ENCODE data around the gene STC2. TPM values are rescaled to one million over a fixed set of nuclear protein-coding genes. Genes with fewer than 3 reads are reported as not detected.

Gene STC2
- total RNA-seq, 1 experiment from 2014 or later: 114 TPM

DNA sequence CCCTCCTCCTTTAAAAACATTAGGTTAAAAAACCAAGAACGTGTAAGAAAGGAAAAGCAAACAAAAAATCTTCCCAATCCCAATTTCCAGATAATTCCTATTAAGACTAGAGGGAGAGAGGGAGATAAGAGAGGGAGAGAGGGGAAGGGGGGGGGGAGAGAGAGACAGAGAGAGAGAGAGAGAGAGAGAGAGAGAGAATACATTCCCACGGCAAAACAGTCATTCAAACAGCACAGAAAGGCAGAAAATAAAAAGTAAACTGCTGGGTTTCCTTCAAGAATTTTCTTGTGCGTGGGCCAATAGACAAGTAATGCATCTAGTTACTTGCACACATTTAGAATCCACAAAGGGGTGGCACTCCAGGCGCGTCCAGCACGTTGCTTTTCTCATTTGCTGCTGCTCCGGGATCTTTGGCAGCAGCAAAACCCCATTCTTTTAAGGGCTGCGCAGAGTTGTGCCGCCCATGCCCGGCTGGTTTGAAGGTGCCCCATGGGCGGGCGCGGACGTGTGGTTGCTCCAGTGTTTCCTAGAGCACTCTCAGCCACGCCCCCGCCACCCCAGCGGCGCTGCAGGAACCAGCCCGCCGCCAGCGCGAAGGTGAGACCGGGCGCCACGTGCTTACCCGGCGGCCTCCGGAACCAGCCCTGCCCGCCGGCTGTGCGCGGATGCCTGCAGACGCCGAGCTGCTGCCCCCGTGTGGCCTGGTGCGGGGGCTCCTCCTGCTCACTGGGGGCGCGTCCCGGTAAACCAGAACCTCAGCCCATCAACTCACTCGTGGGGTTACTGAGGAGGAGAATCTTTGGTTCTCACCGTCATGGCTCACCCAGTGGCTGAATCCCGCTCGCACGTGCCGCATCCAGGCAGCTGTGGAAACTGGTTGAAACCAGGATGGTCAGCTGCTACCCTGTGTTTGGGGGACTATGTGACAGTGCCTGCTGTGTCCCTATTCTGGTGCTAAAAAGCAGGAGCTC lies 44.6 kb downstream of the STC2 start:
- Histone ChIP-seq H3K27me3 (no peaks in the 10 kb centered on the region), H3K36me3 (no peaks in the 10 kb centered on the region), H3K4me1 (no peaks in the 10 kb centered on the region), H3K4me3 (peak overlapping the region; percentile 56), H3K27ac (peak overlapping the region; percentile 27; the same call in 1 of the 2 replicates), H3K9me3 (replicated peaks) (no peaks in the 10 kb centered on the region)
- DNase-seq: peak; percentile 80 to 85

DNA sequence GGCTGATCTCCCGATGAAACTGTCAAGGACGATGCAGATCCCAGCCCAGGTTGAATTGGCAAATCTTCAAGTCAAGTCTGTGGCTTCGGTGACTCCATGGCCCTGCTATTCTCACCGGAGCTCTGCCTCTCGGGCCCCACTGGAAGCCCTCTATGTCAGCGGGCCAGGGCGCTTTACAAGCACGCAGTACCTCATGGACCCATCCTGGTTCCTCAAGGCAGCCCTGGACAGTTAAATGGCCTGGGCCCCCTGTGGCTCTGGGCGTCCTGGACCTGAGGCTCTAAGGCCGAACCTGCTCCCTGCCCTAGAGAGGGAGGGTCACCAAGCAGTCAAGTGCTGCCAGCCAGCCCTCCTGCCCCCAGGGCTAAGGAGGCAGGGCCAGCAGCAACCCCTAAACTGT lies 45.3 kb downstream of the STC2 start:
- DNase-seq: no peak
- H3K27me3 ChIP-seq: no peaks in the 10 kb centered on the region
- H3K27ac ChIP-seq: no peak overlapping the region; the same call in 1 of the 2 replicates
- H3K4me3 ChIP-seq: peak overlapping the region; percentile 56; the same call in 1 of the 2 replicates
- no peaks in the 10 kb centered on the region for H3K36me3 ChIP-seq
- H3K9me3 ChIP-seq (replicated peaks): no peaks in the 10 kb centered on the region
- no peaks in the 10 kb centered on the region for H3K4me1 ChIP-seq

DNA sequence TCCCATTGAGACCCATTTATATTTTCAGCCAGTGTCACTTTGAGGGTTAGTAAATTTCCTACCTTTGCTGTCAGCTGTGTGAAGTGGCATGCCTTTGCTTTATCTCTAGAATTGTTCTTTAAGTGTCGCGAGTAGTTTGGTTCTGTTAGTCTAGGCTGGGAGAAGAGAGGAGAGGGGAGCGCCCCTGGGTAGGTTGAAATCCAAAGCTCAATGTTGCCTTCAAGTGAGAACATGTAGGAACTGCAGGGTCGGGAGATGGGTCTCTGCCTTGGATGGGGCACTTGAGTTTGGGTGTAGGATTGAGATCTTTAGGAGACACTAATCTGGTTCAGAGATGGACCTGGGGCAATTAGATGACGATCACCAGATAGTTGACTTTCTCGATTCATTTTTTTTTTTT lies 46.3 kb downstream of the STC2 start:
- no peaks in the 10 kb centered on the region for H3K9me3 ChIP-seq (replicated peaks)
- peak; percentile 57 to 81 for DNase-seq
- no peak overlapping the region for H3K27ac ChIP-seq
- H3K4me1 ChIP-seq: no peaks in the 10 kb centered on the region
- H3K36me3 ChIP-seq: no peaks in the 10 kb centered on the region
- no peaks in the 10 kb centered on the region for H3K27me3 ChIP-seq
- H3K4me3 ChIP-seq: no peak overlapping the region

DNA sequence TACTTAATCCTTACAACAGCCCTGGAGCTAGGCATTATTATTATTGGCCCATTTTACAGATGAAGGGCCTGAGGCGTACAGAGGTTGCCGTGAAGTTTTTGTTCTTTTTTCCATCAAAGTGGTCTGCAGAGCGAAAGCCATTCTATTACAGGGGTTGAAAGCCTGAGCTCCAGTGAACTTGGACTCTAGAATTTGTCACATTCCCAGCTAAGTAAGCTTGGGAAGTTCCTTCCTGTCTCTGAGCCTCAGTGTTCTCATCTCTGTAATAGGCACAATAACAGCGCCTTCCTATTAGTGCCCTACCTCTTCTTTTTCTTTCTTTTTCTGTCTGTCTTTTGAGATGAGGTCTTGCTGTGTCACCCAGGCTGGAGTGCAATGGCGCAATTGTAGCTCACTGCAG lies 49.0 kb downstream of the STC2 start:
- no peaks in the 10 kb centered on the region; the same call in 1 of the 2 replicates for H3K9me3 ChIP-seq (replicated peaks)
- H3K4me3 ChIP-seq: no peak overlapping the region
- no peaks in the 10 kb centered on the region for H3K27me3 ChIP-seq
- no peak overlapping the region for H3K27ac ChIP-seq
- no peaks in the 10 kb centered on the region for H3K4me1 ChIP-seq
- H3K36me3 ChIP-seq: no peaks in the 10 kb centered on the region
- DNase-seq: no peak

DNA sequence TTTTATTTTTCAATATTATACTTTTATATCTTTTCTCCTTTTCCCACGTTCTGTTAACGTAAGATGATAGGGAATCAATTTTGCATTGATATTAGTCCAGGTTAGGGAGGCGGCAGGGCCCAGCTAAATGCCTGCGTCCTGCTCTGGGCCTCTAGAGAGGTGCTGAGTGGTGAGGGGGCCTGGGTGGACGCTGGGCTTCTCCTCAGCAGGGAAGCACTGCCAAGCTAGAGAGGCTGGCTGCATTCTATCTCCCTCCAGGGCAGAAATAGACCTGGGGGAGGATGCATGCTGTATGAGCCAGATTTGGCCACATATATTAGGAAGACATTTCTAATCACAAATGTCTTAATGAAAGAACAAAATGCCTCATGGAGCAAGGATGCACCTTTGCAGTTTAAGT lies 49.6 kb downstream of the STC2 start:
- Histone ChIP-seq H3K27me3 (no peaks in the 10 kb centered on the region), H3K27ac (no peak overlapping the region), H3K36me3 (no peaks in the 10 kb centered on the region), H3K4me1 (no peaks in the 10 kb centered on the region), H3K4me3 (no peak overlapping the region), H3K9me3 (replicated peaks) (no peaks in the 10 kb centered on the region; the same call in 1 of the 2 replicates)
- no peak for DNase-seq

DNA sequence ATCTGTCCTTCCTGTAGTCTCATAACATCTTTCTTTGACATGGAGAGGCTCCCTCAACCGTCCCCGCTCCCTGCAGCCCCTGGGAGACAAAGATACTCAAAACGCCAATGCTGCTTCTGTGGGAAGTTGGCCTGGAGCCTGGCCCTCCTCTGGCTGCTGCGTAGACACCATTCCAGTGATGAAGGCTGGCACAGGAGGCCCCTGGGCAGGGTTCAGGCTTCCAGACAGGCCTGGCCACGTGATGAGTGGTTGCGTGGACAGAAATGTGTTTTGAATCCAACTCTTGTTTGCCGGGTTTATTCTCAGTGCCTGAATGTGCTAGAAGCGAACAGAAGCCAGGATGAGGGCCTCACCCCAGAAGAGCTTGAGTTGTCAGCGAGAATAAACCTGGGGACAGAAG lies 50.0 kb downstream of the STC2 start:
- Histone ChIP-seq H3K36me3 (no peaks in the 10 kb centered on the region), H3K9me3 (replicated peaks) (no peaks in the 10 kb centered on the region; the same call in 1 of the 2 replicates), H3K4me3 (no peak overlapping the region), H3K27ac (no peak overlapping the region), H3K27me3 (no peaks in the 10 kb centered on the region), H3K4me1 (no peaks in the 10 kb centered on the region)
- no peak for DNase-seq

DNA sequence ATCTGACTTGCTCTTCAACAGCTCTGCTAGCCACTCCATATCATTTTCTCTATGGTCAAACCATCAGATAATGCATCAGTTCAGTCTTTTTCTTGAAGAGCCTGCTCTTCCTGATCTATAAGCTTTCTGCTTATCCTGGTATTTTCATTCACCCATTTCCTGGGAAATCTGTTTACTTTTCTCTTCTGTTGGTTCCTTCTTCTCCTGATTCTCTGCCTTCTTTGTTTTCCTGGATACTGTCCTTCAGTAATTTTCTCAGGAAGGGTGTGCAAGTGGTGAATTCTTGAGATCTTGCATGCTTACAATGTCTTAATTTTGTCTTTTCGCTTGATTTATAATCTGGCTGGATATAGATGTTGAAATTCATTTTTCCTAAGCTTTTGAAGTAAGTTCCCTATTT lies 53.4 kb downstream of the STC2 start:
- DNase-seq: no peak
- H3K27me3 ChIP-seq: no peaks in the 10 kb centered on the region
- H3K4me1 ChIP-seq: peaks cover under 1% of the 10 kb centered on the region; the same call in 1 of the 2 replicates
- H3K27ac ChIP-seq: no peak overlapping the region
- H3K36me3 ChIP-seq: no peaks in the 10 kb centered on the region
- no peaks in the 10 kb centered on the region; the same call in 1 of the 2 replicates for H3K9me3 ChIP-seq (replicated peaks)
- no peak overlapping the region for H3K4me3 ChIP-seq

DNA sequence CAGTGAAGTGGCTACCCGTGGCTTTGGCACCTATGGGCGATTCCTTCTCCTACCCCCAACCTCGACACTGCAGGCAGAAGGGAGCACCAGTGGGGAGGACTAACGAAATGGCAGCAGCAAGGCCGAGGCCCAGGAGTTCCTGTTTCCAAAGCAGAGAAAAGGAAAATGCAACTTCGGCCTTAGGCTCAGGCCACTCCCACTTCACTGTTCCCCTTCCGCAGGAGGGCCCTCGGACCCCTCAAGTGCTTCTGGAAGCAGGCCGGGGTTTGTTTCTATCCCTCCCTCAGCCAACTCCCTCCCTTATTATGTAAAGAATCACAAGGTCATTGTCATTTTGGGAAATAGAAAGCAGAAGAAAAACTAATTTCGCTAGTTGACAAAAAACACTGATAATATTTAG lies 56.8 kb downstream of the STC2 start:
- Histone ChIP-seq H3K4me1 (peaks cover 20% of the 10 kb centered on the region), H3K9me3 (replicated peaks) (no peaks in the 10 kb centered on the region; the same call in 1 of the 2 replicates), H3K4me3 (no peak overlapping the region), H3K27me3 (no peaks in the 10 kb centered on the region), H3K27ac (no peak overlapping the region), H3K36me3 (no peaks in the 10 kb centered on the region)
- DNase-seq: no peak

DNA sequence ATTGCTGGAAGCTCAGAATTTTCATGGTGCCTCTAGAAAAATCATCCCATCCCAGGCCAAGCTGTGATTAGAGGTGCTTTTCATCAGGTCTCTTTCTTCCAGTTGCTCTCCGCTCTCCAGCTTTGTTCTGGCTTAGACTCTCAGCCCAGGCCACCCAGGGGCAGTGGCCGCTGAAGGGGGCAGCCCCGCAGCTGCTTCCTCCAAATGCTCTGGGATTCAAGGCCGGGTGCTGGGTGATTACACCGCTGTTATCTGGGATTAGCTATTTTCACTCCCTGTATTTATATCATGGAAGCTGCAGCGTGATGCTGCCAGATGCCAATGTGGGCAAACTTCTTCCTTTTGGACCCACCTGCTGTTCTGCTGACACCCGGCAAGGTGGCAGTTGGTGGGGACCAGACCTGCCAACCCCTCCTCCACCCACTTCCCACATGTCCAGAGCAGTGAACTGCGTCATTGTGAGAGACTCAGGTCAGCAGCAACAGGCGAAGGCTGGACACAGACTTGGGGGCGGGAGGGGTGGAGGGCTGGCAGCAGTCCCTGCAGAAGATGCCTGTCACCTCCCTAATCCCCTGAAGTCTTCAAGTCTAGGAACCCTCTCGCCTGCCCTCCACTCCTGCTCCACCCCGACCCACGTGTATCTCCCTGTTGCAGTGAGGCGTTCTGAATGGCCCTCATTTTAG lies 59.3 kb downstream of the STC2 start:
- Histone ChIP-seq H3K27ac (peak overlapping the region; percentile 86), H3K36me3 (no peaks in the 10 kb centered on the region), H3K27me3 (no peaks in the 10 kb centered on the region), H3K9me3 (replicated peaks) (no peaks in the 10 kb centered on the region), H3K4me1 (peaks cover 20% of the 10 kb centered on the region), H3K4me3 (peak overlapping the region; percentile 32)
- peak; percentile 92 to 95 for DNase-seq

DNA sequence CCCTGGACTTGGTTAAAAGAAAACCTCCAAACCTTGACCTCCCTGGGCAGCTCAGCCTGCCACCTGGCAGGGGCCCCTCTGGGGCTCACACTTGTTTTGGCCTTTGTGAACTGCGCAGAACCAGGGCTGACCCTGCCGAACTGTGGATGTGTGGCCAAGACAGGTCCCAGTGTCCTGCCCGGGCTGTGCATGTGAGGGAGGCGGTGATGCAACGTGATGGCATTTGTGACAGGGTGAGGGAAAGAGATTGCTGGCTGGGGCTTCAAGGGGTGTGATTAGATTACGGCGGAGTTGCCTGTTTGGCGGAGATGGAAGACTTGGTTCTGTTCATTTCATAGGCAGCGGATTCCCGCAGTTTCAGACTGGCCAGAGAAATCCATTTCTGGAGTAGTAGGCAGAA lies 62.8 kb downstream of the STC2 start:
- Histone ChIP-seq H3K4me3 (no peak overlapping the region), H3K27me3 (no peaks in the 10 kb centered on the region), H3K9me3 (replicated peaks) (no peaks in the 10 kb centered on the region), H3K4me1 (peaks cover 20% of the 10 kb centered on the region), H3K36me3 (no peaks in the 10 kb centered on the region), H3K27ac (no peak overlapping the region)
- DNase-seq: no peak

Other genes with a start within 250 kb of the STC2 start
- 18.9 and 22.2 TPM in 2 replicates for gene BNIP1, start 183.9 kb downstream of the STC2 start, total RNA-seq (2014; rRNA removed; shearing (Covaris generic))
- 25.6 and 26.7 TPM in 2 replicates for gene NKX2-5, start 93.2 kb downstream of the STC2 start, total RNA-seq (2014; rRNA removed; shearing (Covaris generic))